SU-DHL-6 (cell line): ENCODE results near the gene NUDC.

ENCODE experiments used
- H2AFZ ChIP-seq: fragments of 200-600 bp; sonication (generic); 2 replicates; pipeline ENCODE4 v1.6.1; 2014; ENCODE audit warnings: low read depth, mild to moderate bottlenecking, moderate library complexity, mixed read lengths, antibody characterized with exemption, low read length; ENCODE audit not compliant: severe bottlenecking
- H3F3A ChIP-seq: fragments of 200-600 bp; shearing (Covaris generic); 2 replicates; pipeline ENCODE4 v1.6.0; 2016; ENCODE audit warnings: antibody characterized with exemption, mild to moderate bottlenecking; ENCODE audit not compliant: insufficient read depth
- H3K27ac ChIP-seq: fragments of 200-600 bp; sonication (generic); 2 replicates; pipeline ENCODE4 v1.5.1; 2016; ENCODE audit warnings: low read depth, mild to moderate bottlenecking, low read length, moderate library complexity, mixed read lengths
- H3K27me3 ChIP-seq: fragments of 200-600 bp; sonication (generic), shearing (Covaris generic); 2 replicates; pipeline ENCODE4 v1.6.0; 2014; ENCODE audit warnings: mild to moderate bottlenecking, low read length
- H3K36me3 ChIP-seq: fragments of 200-600 bp; sonication (generic); 2 replicates; pipeline ENCODE4 v1.6.1; 2014; ENCODE audit warnings: mild to moderate bottlenecking, low read length, mixed read lengths
- H3K4me2 ChIP-seq: fragments of 300-600, 200-600 bp; shearing (Covaris generic), sonication (generic); 2 replicates; pipeline ENCODE4 v1.6.0; 2014; ENCODE audit warnings: low read length, low read depth, mild to moderate bottlenecking; ENCODE audit not compliant: poor library complexity, severe bottlenecking
- H3K4me3 ChIP-seq: fragments of 200-600 bp; sonication (generic); 2 replicates; pipeline ENCODE4 v1.5.1; 2014; ENCODE audit warnings: antibody characterized with exemption, low read length, mild to moderate bottlenecking, mixed read lengths; ENCODE audit not compliant: insufficient read depth, poor library complexity, severe bottlenecking
- H3K79me2 ChIP-seq: fragments of 200-600 bp; sonication (generic); 2 replicates; pipeline ENCODE4 v1.6.1; 2014; ENCODE audit warnings: mild to moderate bottlenecking, low read length, moderate library complexity; ENCODE audit not compliant: insufficient read depth
- H3K9ac ChIP-seq: fragments of 200-600 bp; sonication (generic); 2 replicates; pipeline ENCODE4 v1.7.0; 2014; ENCODE audit warnings: mild to moderate bottlenecking, low read length
- H3K9me2 ChIP-seq: fragments of 200-600 bp; sonication (generic); replicated peaks from 2 replicates; pipeline ENCODE4 v1.6.1; 2014; ENCODE audit warnings: low read length; ENCODE audit not compliant: insufficient read depth
- H3K9me3 ChIP-seq: fragments of 200-600 bp; sonication (generic); 2 replicates; pipeline ENCODE4 v1.6.1; 2014; ENCODE audit warnings: low read length, mixed read lengths; ENCODE audit not compliant: insufficient read depth
- H4K20me1 ChIP-seq: fragments of 200-600 bp; sonication (generic); 2 replicates; pipeline ENCODE4 v1.6.1; 2014; ENCODE audit warnings: low read depth, mild to moderate bottlenecking, antibody characterized with exemption, low read length, moderate library complexity, mixed read lengths
- CTCF ChIP-seq: fragments of 200-600 bp; sonication (generic); IDR thresholded peaks from one replicate; pipeline ENCODE4 v1.5.1; 2017; ENCODE audit warnings: antibody characterized with exemption, mild to moderate bottlenecking, low read length, moderate library complexity; ENCODE audit not compliant: insufficient read depth, poor library complexity, severe bottlenecking
- EZH2phosphoT487 ChIP-seq: fragments of 200-600 bp; sonication (generic), shearing (Covaris generic); conservative IDR thresholded peaks from 2 replicates; pipeline ENCODE4 v1.6.1; 2018; ENCODE audit warnings: mild to moderate bottlenecking, antibody characterized with exemption, low read length, moderate library complexity, mixed read lengths

NUDC gene

GRCh38 chr1:26921126-26921539 lies 410 bp upstream of the NUDC start:
- no peak for TF ChIP-seq CTCF
- no peak for TF ChIP-seq EZH2phosphoT487
- H4K20me1 ChIP-seq, result no peaks in the 10 kb centered on the region
- H3K9me2 ChIP-seq, result no peaks in the 10 kb centered on the region
- peak overlapping the region; percentile 91 for H3K4me2 ChIP-seq
- H3F3A ChIP-seq, result no peaks in the 10 kb centered on the region
- H3K27ac ChIP-seq, result no peak overlapping the region
- peaks cover 32% of the 10 kb centered on the region for H3K79me2 ChIP-seq
- peak overlapping the region; percentile 98 for H2AFZ ChIP-seq
- H3K9ac ChIP-seq, result peak overlapping the region; percentile 88; the same call in 1 of the 2 replicates
- H3K4me3 ChIP-seq, result peak overlapping the region; percentile 90
- no peaks in the 10 kb centered on the region for H3K27me3 ChIP-seq
- no peaks in the 10 kb centered on the region for H3K9me3 ChIP-seq
- peaks cover 5% of the 10 kb centered on the region for H3K36me3 ChIP-seq

GRCh38 chr1:26922431-26922729 lies 837 bp downstream of the NUDC start:
- Histone ChIP-seq H4K20me1 (no peaks in the 10 kb centered on the region), H3K79me2 (peaks cover 42% of the 10 kb centered on the region), H2AFZ (no peak overlapping the region)

GRCh38 chr1:26922901-26923300 lies 1.4 kb downstream of the NUDC start:
- Histone ChIP-seq H2AFZ (no peak overlapping the region), H3K9ac (peak overlapping the region; percentile 88), H3K4me3 (peak overlapping the region; percentile 90), H3K9me3 (no peaks in the 10 kb centered on the region), H3K9me2 (no peaks in the 10 kb centered on the region), H3K27me3 (no peaks in the 10 kb centered on the region), H3K27ac (no peak overlapping the region), H3K36me3 (peaks cover 12% of the 10 kb centered on the region), H3F3A (peaks cover 3% of the 10 kb centered on the region; the same call in 1 of the 2 replicates), H3K4me2 (peak overlapping the region; percentile 91), H3K79me2 (peaks cover 47% of the 10 kb centered on the region), H4K20me1 (no peaks in the 10 kb centered on the region)
- TF ChIP-seq EZH2phosphoT487, result no peak
- TF ChIP-seq CTCF, result no peak

More at GRCh38 chr1:26922431-26922729, 837 bp downstream of the NUDC start:
- Histone ChIP-seq H3K36me3 (peaks cover 8% of the 10 kb centered on the region), H3K27ac (0 out of 2 replicates have a peak overlapping the region, but pooled peaks have one; percentile 45), H3K27me3 (no peaks in the 10 kb centered on the region), H3K4me3 (peak overlapping the region; percentile 90), H3K9ac (peak overlapping the region; percentile 88), H3K9me3 (no peaks in the 10 kb centered on the region), H3F3A (no peaks in the 10 kb centered on the region), H3K9me2 (no peaks in the 10 kb centered on the region), H3K4me2 (peak overlapping the region; percentile 91)
- no peak for TF ChIP-seq EZH2phosphoT487
- TF ChIP-seq CTCF, result no peak
